ENCODE measurements around the gene LRRC1. TPM values are rescaled to one million over a fixed set of nuclear protein-coding genes. Genes with fewer than 3 reads are reported as not detected.

Gene LRRC1
- total RNA-seq, 1 experiment from 2014 or later: 10.3 TPM

- H3K27me3 Mint-ChIP-seq (ENCODE audit: low read depth): no peaks in the 10 kb centered on the region
- no peak overlapping the region for H3K14ac ChIP-seq (ENCODE audit: insufficient read depth, low read length)
- H2AFZ ChIP-seq (ENCODE audit: low read length): no peak overlapping the region
- no peaks in the 10 kb centered on the region; the same call in 1 of the 2 replicates for H3K79me2 ChIP-seq (ENCODE audit: insufficient read depth, low read length)
- no CpG with 5 or more reads among the region's 2 CpGs for WGBS (ENCODE audit: extremely low coverage, insufficient read length, low lambda C conversion rate)
- H4K91ac ChIP-seq (ENCODE audit: insufficient read length, low read depth, low read length): no peak overlapping the region
- H4K5ac ChIP-seq (ENCODE audit: insufficient read length, low read depth, low read length): no peak overlapping the region
- no peak overlapping the region for H2BK20ac ChIP-seq (ENCODE audit: low read depth, low read length, poor library complexity, severe bottlenecking)
- no peak overlapping the region for H2BK15ac ChIP-seq (ENCODE audit: low read depth, low read length)
- H4K8ac ChIP-seq (replicated peaks; ENCODE audit: insufficient read length, low read depth, low read length): no peak overlapping the region
- H4K20me1 ChIP-seq (ENCODE audit: control insufficient read depth, insufficient read depth, insufficient read length): no peaks in the 10 kb centered on the region
- peaks cover 34 to 37% of the 10 kb centered on the region in 2 experiments for H3K4me1 Mint-ChIP-seq
- DNase-seq: no peak
- H3K9ac ChIP-seq (ENCODE audit: extremely low read depth, insufficient read length, low read length): no peak overlapping the region
- H3K9me3 Mint-ChIP-seq: no peaks in the 10 kb centered on the region
- no peak overlapping the region for H3K18ac ChIP-seq (ENCODE audit: insufficient read length, low read depth, low read length)
- H3K27ac Mint-ChIP-seq: no peak overlapping the region
- H3K4me3 Mint-ChIP-seq: no peak overlapping the region
- H3T11ph ChIP-seq (ENCODE audit: low read length): no peak overlapping the region
- no peak overlapping the region for H2AK5ac ChIP-seq (ENCODE audit: insufficient read length, low read length)
- H2BK120ac ChIP-seq (ENCODE audit: low read depth, low read length, poor library complexity, severe bottlenecking): no peak overlapping the region
- H3K36me3 Mint-ChIP-seq (ENCODE audit: insufficient read depth in 1 of 3, low read depth in 3 of 3): no peaks in the 10 kb centered on the region
- TF ChIP-seq CTCF (conservative IDR thresholded peaks at IDR 0.05): no peak
- no peak overlapping the region for H3K4ac ChIP-seq (ENCODE audit: low read depth, low read length)
- no peak overlapping the region for H3K27ac ChIP-seq (ENCODE audit: insufficient read length, low read depth, low read length)
- peaks cover 2% of the 10 kb centered on the region; the same call in 1 of the 2 replicates for H3K4me1 ChIP-seq (ENCODE audit: insufficient read depth, low read length)
- H3K23me2 ChIP-seq (ENCODE audit: insufficient read length, low read depth, low read length, poor library complexity, severe bottlenecking): no peaks in the 10 kb centered on the region
- no peaks in the 10 kb centered on the region for H3K9me3 ChIP-seq (ENCODE audit: control insufficient read depth, low read depth, low read length)
- no peak overlapping the region for H3K56ac ChIP-seq (ENCODE audit: insufficient read length, low read depth, low read length)
- no peak overlapping the region for H3K23ac ChIP-seq (ENCODE audit: insufficient read length, low read depth, low read length)
- H3K79me1 ChIP-seq (ENCODE audit: insufficient read depth, low read depth, low read length, poor library complexity, severe bottlenecking): no peaks in the 10 kb centered on the region
- no peak overlapping the region for H3K4me2 ChIP-seq (ENCODE audit: insufficient read depth, insufficient read length, low read length)
- H2BK12ac ChIP-seq (ENCODE audit: insufficient read length, low read depth, low read length): no peak overlapping the region
- H2BK5ac ChIP-seq (ENCODE audit: insufficient read length, low read length): no peak overlapping the region
- no peaks in the 10 kb centered on the region for H3K27me3 ChIP-seq (ENCODE audit: insufficient read depth, low read length)
These were observed 19.5 kb downstream of the LRRC1 start for GRCh38 chr6:53814353-53814752.

Measured in H9 (cell line).